ENCODE data around the gene PKD2.
"Not testable (repeated sequence)": the region's sequence is repeated elsewhere in the genome, so short reads cannot be mapped to it uniquely, and the experiment has no call there.

The PKD2 gene

DNA sequence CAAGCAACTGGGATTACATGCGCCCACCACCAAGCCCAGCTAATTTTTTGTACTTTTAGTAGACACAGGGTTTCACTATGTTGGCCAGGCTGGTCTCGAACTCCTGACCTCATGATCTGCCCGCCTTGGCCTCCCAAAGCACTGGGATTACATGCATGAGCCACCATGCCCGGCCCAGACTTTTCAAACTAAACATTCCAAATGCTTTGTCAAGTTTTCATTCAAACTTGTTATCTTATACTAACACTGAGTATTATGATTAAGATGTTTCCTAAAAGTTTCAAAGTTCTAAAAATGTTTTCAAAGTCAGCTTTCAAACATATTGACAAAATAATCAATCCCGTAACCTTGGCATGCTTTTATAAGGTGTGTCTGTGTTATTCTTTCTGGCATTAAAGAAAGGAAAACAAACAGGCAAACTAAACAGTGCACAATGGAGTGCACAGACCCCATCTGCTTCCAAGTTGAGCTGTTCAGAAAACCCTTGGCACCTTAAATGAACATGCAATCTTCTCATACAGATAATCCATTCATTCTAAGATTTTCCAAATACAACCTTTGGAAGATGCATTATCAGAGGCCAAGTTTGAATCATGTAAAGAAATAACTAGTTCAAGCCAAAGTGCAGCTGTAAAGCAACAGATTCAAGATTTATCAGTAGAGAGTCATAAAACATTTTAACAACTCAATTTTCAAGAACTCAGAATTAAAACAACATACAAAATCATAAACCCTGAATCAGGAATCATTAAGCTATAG, 101.9 kb downstream of the PKD2 start:
- DNase-seq (ENCODE audit: insufficient read length, low spot score) (no peak), FAIRE-seq (no peak)
- TF ChIP-seq, protein P1, sequence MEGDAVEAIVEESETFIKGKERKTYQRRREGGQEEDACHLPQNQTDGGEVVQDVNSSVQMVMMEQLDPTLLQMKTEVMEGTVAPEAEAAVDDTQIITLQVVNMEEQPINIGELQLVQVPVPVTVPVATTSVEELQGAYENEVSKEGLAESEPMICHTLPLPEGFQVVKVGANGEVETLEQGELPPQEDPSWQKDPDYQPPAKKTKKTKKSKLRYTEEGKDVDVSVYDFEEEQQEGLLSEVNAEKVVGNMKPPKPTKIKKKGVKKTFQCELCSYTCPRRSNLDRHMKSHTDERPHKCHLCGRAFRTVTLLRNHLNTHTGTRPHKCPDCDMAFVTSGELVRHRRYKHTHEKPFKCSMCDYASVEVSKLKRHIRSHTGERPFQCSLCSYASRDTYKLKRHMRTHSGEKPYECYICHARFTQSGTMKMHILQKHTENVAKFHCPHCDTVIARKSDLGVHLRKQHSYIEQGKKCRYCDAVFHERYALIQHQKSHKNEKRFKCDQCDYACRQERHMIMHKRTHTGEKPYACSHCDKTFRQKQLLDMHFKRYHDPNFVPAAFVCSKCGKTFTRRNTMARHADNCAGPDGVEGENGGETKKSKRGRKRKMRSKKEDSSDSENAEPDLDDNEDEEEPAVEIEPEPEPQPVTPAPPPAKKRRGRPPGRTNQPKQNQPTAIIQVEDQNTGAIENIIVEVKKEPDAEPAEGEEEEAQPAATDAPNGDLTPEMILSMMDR (IDR thresholded peaks at IDR 0.05; ENCODE audit: insufficient read depth, missing control alignments): no peak

DNA sequence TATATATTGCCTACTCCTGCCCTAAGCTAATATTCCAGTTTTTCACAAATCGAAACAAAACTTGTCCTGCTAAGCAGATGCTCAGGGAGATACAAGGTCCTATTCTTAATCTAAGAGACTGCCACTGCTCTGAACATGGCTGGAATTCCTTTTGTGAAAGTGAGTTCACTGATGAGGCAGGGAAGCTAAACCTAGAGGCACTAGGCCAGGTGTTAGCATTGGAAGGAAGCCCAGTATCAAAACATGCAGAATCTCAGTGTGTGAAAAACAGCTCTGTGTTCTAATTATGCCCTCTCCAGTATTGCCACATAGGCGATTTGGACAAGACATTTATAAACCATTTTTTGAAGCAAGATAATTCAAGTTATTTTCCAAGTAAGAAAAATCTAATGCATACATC, 103.4 kb downstream of the PKD2 start:
- DNase-seq (ENCODE audit: insufficient read length, low spot score) (no peak), FAIRE-seq (no peak)
- TF ChIP-seq, protein P1 (IDR thresholded peaks at IDR 0.05; ENCODE audit: insufficient read depth, missing control alignments): no peak

GRCh38 chr4:88112856-88113255, 105.4 kb downstream of the PKD2 start:
- no peak for FAIRE-seq
- DNase-seq (ENCODE audit: insufficient read length, low spot score): no peak
- TF ChIP-seq, protein P1 (IDR thresholded peaks at IDR 0.05; ENCODE audit: insufficient read depth, missing control alignments): no peak

- DNase-seq (ENCODE audit: insufficient read length, low spot score): no peak
- TF ChIP-seq, protein P1 (IDR thresholded peaks at IDR 0.05; ENCODE audit: insufficient read depth, missing control alignments): no peak
- no peak for FAIRE-seq
These were observed 108.2 kb downstream of the PKD2 start for GRCh38 chr4:88115587-88115986.

DNA sequence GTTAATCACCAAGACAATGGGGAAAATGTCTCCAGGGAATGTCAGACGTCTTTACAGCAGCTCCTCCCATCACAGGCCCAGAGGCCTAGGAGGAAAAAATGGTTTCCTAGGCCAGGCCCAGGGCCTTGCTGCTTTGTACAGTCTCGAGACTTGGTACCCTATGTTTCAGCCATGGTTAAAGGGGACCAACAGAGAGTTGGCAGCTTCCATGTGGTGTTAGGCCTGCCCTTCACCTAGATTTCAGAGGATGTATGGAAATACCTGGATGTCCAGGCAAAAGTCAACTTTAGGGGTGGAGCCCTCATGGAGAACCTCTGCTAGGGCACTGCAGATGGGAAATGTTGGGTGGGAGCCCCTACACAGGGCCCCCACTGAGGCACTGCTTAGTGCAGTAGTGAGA, 112.5 kb downstream of the PKD2 start:
- no peak for FAIRE-seq
- no peak for DNase-seq (ENCODE audit: insufficient read length, low spot score)

GRCh38 chr4:88122260-88122659, 114.8 kb downstream of the PKD2 start:
- DNase-seq (ENCODE audit: insufficient read length, low spot score); FAIRE-seq: not testable (repeated sequence)

More for the DNA sequence above, 112.5 kb downstream of the PKD2 start:
- TF ChIP-seq, protein P1 (IDR thresholded peaks at IDR 0.05; ENCODE audit: insufficient read depth, missing control alignments): no peak
